ENCODE measurements around the gene PDCD1. TPM values are rescaled to one million over a fixed set of nuclear protein-coding genes. Genes with fewer than 3 reads are reported as not detected.
"Not testable (repeated sequence)": the region's sequence is repeated elsewhere in the genome, so short reads cannot be mapped to it uniquely, and the experiment has no call there.

The PDCD1 gene
- total RNA-seq, 1 donor from 2014 or later: not detected

- Mint-ChIP-seq H3K4me1 (ENCODE audit: low read depth) (peaks cover 21% of the 10 kb centered on the region), H3K36me3 (ENCODE audit: low read depth) (no peaks in the 10 kb centered on the region), H3K9me3 (ENCODE audit: low read depth) (peaks cover 4% of the 10 kb centered on the region), H3K27me3 (ENCODE audit: low read depth) (no peaks in the 10 kb centered on the region), H3K27ac (ENCODE audit: unreplicated experiment) (no peak overlapping the region), H3K4me3 (ENCODE audit: unreplicated experiment) (no peak overlapping the region)
- TF ChIP-seq CTCF (IDR thresholded peaks at IDR 0.05): peak; percentile 77
- no peak for DNase-seq (ENCODE audit: low spot score)
These were observed 19.6 kb upstream of the PDCD1 start for GRCh38 chr2:241877989-241878970.

- Mint-ChIP-seq H3K36me3 (ENCODE audit: low read depth) (no peaks in the 10 kb centered on the region), H3K9me3 (ENCODE audit: low read depth) (peaks cover 4% of the 10 kb centered on the region), H3K4me1 (ENCODE audit: low read depth) (peaks cover 10% of the 10 kb centered on the region), H3K27ac (ENCODE audit: unreplicated experiment) (no peak overlapping the region), H3K4me3 (ENCODE audit: unreplicated experiment) (no peak overlapping the region), H3K27me3 (ENCODE audit: low read depth) (peaks cover 2% of the 10 kb centered on the region)
- no peak for DNase-seq (ENCODE audit: low spot score)
- TF ChIP-seq CTCF (IDR thresholded peaks at IDR 0.05): no peak
These were observed 18.5 kb upstream of the PDCD1 start for GRCh38 chr2:241877197-241877685.

- Mint-ChIP-seq H3K27me3 (ENCODE audit: low read depth) (peaks cover 2% of the 10 kb centered on the region), H3K4me1 (ENCODE audit: low read depth) (peaks cover 6% of the 10 kb centered on the region), H3K9me3 (ENCODE audit: low read depth) (peaks cover 4% of the 10 kb centered on the region), H3K36me3 (ENCODE audit: low read depth) (no peaks in the 10 kb centered on the region), H3K4me3 (ENCODE audit: unreplicated experiment) (no peak overlapping the region), H3K27ac (ENCODE audit: unreplicated experiment) (no peak overlapping the region)
- no peak for DNase-seq (ENCODE audit: low spot score)
- no peak for TF ChIP-seq CTCF (IDR thresholded peaks at IDR 0.05)
These were observed 18.0 kb upstream of the PDCD1 start for GRCh38 chr2:241876528-241877196.

- H3K27ac Mint-ChIP-seq (ENCODE audit: unreplicated experiment); H3K36me3 Mint-ChIP-seq (ENCODE audit: low read depth); H3K27me3 Mint-ChIP-seq (ENCODE audit: low read depth); H3K4me3 Mint-ChIP-seq (ENCODE audit: unreplicated experiment); H3K9me3 Mint-ChIP-seq (ENCODE audit: low read depth); H3K4me1 Mint-ChIP-seq (ENCODE audit: low read depth); DNase-seq (ENCODE audit: low spot score): not testable (repeated sequence)
- peak; percentile 73 for TF ChIP-seq CTCF (IDR thresholded peaks at IDR 0.05)
These were observed 17.2 kb upstream of the PDCD1 start for GRCh38 chr2:241875754-241876527.

Measured in chondrocyte (in vitro differentiated cells).